H9 (cell line): ENCODE measurements around the gene SCGB1A1. TPM values are rescaled to one million over a fixed set of nuclear protein-coding genes. Genes with fewer than 3 reads are reported as not detected.

ENCODE experiments used
- DNase-seq: peaks from one replicate; pipeline ENCODE4 v3.0.0-alpha.2; 2017
- H2AFZ ChIP-seq: one replicate; pipeline ENCODE4 v1.6.1; 2013; ENCODE audit warnings: mild to moderate bottlenecking, low read length, control low read depth, moderate library complexity
- H2AK5ac ChIP-seq: 2 replicates; pipeline ENCODE4 v1.6.1; 2013; ENCODE audit warnings: low read length, control low read depth, mixed read lengths; ENCODE audit not compliant: insufficient read length
- H2BK120ac ChIP-seq: one replicate; pipeline ENCODE4 v1.6.1; 2013; ENCODE audit warnings: low read depth, mild to moderate bottlenecking, low read length, control low read depth, inconsistent platforms; ENCODE audit not compliant: poor library complexity, severe bottlenecking
- H2BK12ac ChIP-seq: 2 replicates; pipeline ENCODE4 v1.6.1; 2013; ENCODE audit warnings: low read length, control low read depth, mixed read lengths, low read depth; ENCODE audit not compliant: insufficient read length
- H2BK15ac ChIP-seq: 2 replicates; pipeline ENCODE4 v1.6.1; 2013; ENCODE audit warnings: low read depth, low read length, control low read depth
- H2BK20ac ChIP-seq: one replicate; pipeline ENCODE4 v1.6.1; 2013; ENCODE audit warnings: low read depth, mild to moderate bottlenecking, low read length, control low read depth, inconsistent platforms; ENCODE audit not compliant: poor library complexity, severe bottlenecking
- H2BK5ac ChIP-seq: 2 replicates; pipeline ENCODE4 v1.6.1; 2013; ENCODE audit warnings: low read length, control low read depth, mixed read lengths; ENCODE audit not compliant: insufficient read length
- H3K14ac ChIP-seq: 2 replicates; pipeline ENCODE4 v1.6.1; 2013; ENCODE audit warnings: low read length, control low read depth; ENCODE audit not compliant: insufficient read depth
- H3K18ac ChIP-seq: 2 replicates; pipeline ENCODE4 v1.6.1; 2013; ENCODE audit warnings: low read depth, mild to moderate bottlenecking, mixed read lengths, low read length, control low read depth; ENCODE audit not compliant: insufficient read length
- H3K23ac ChIP-seq: 2 replicates; pipeline ENCODE4 v1.6.1; 2013; ENCODE audit warnings: low read length, control low read depth, mixed read lengths, low read depth; ENCODE audit not compliant: insufficient read length
- H3K23me2 ChIP-seq: 2 replicates; pipeline ENCODE4 v1.6.1; 2013; ENCODE audit warnings: low read depth, mild to moderate bottlenecking, mixed read lengths, low read length, control low read depth; ENCODE audit not compliant: insufficient read length, poor library complexity, severe bottlenecking
- H3K27ac ChIP-seq: 2 replicates; pipeline ENCODE4 v1.5.1; 2013; ENCODE audit warnings: low read length, control low read depth, mixed read lengths, low read depth; ENCODE audit not compliant: insufficient read length
- H3K27me3 ChIP-seq: 2 replicates; pipeline ENCODE4 v1.6.1; 2013; ENCODE audit warnings: low read length, control low read depth, inconsistent platforms; ENCODE audit not compliant: insufficient read depth
- H3K4ac ChIP-seq: 2 replicates; pipeline ENCODE4 v1.6.1; 2013; ENCODE audit warnings: low read depth, mild to moderate bottlenecking, control low read depth, inconsistent platforms, low read length, moderate library complexity
- H3K4me1 ChIP-seq: 2 replicates; pipeline ENCODE4 v1.6.1; 2013; ENCODE audit warnings: low read length, control low read depth, inconsistent platforms; ENCODE audit not compliant: insufficient read depth
- H3K4me2 ChIP-seq: 2 replicates; pipeline ENCODE4 v1.6.1; 2013; ENCODE audit warnings: low read length, control low read depth, mixed read lengths; ENCODE audit not compliant: insufficient read length, insufficient read depth
- H3K56ac ChIP-seq: 2 replicates; pipeline ENCODE4 v1.6.1; 2013; ENCODE audit warnings: low read depth, mild to moderate bottlenecking, mixed read lengths, low read length, control low read depth; ENCODE audit not compliant: insufficient read length
- H3K79me1 ChIP-seq: 2 replicates; pipeline ENCODE4 v1.6.1; 2013; ENCODE audit warnings: low read depth, mild to moderate bottlenecking, moderate library complexity, low read length, control low read depth, inconsistent platforms; ENCODE audit not compliant: insufficient read depth, poor library complexity, severe bottlenecking
- H3K79me2 ChIP-seq: 2 replicates; pipeline ENCODE4 v1.6.1; 2013; ENCODE audit warnings: low read length, control low read depth, inconsistent platforms; ENCODE audit not compliant: insufficient read depth
- H3K9ac ChIP-seq: 2 replicates; pipeline ENCODE4 v1.6.1; 2013; ENCODE audit warnings: low read length, control low read depth, mixed read lengths; ENCODE audit not compliant: insufficient read length; ENCODE audit errors: extremely low read depth
- H3K9me3 ChIP-seq: one replicate; pipeline ENCODE4 v1.6.1; 2013; ENCODE audit warnings: low read depth, low read length, inconsistent platforms; ENCODE audit not compliant: control insufficient read depth
- H3T11ph ChIP-seq: one replicate; pipeline ENCODE4 v1.6.1; 2013; ENCODE audit warnings: mild to moderate bottlenecking, low read length, control low read depth, inconsistent platforms
- H4K20me1 ChIP-seq: one replicate; pipeline ENCODE4 v1.6.1; 2013; ENCODE audit not compliant: control insufficient read depth, insufficient read length, insufficient read depth
- H4K5ac ChIP-seq: 2 replicates; pipeline ENCODE4 v1.6.1; 2013; ENCODE audit warnings: low read depth, mild to moderate bottlenecking, mixed read lengths, low read length, control low read depth; ENCODE audit not compliant: insufficient read length
- H4K8ac ChIP-seq: replicated peaks from 2 replicates; pipeline ENCODE4 v1.6.1; 2013; ENCODE audit warnings: low read length, control low read depth, mixed read lengths, low read depth; ENCODE audit not compliant: insufficient read length
- H4K91ac ChIP-seq: 2 replicates; pipeline ENCODE4 v1.6.1; 2013; ENCODE audit warnings: low read depth, mild to moderate bottlenecking, moderate library complexity, mixed read lengths, low read length, control low read depth; ENCODE audit not compliant: insufficient read length
- H3K27ac Mint-ChIP-seq, 3 experiments: 2 replicates in 2 of 3; 3 replicates in 1 of 3; pipeline ENCODE4 v1.8.0; 2020 to 2021; ENCODE audit warnings: mixed read lengths in 3 of 3, mild to moderate bottlenecking in 1 of 3, moderate library complexity in 1 of 3
- H3K27me3 Mint-ChIP-seq: 2 replicates; pipeline ENCODE4 v1.8.0; 2021; ENCODE audit warnings: low read depth, mild to moderate bottlenecking, moderate library complexity, mixed read lengths
- H3K36me3 Mint-ChIP-seq, 3 experiments: 2 replicates in 2 of 3; 3 replicates in 1 of 3; pipeline ENCODE4 v1.8.0; 2020 to 2021; ENCODE audit warnings: low read depth in 3 of 3, mixed read lengths in 3 of 3; ENCODE audit not compliant: insufficient read depth in 1 of 3
- H3K4me1 Mint-ChIP-seq, 2 experiments: 2 replicates each; pipeline ENCODE4 v1.8.0; 2020; ENCODE audit warnings: mixed read lengths in 2 of 2
- H3K4me3 Mint-ChIP-seq, 2 experiments: 2 replicates in 1 of 2; 3 replicates in 1 of 2; pipeline ENCODE4 v1.8.0; 2020 to 2021; ENCODE audit warnings: mild to moderate bottlenecking in 2 of 2, mixed read lengths in 2 of 2, moderate library complexity in 1 of 2
- H3K9me3 Mint-ChIP-seq, 2 experiments: 2 replicates in 1 of 2; 3 replicates in 1 of 2; pipeline ENCODE4 v1.8.0; 2020; ENCODE audit warnings: mild to moderate bottlenecking in 2 of 2, mixed read lengths in 2 of 2, moderate library complexity in 1 of 2
- CTCF ChIP-seq: fragments of 200-600 bp; sonication (generic); conservative IDR thresholded peaks from 3 replicates; pipeline ENCODE4 v1.8.0; 2021; ENCODE audit warnings: antibody characterized with exemption, mild to moderate bottlenecking
- WGBS: extraction: QIAGEN DNeasy Blood & Tissue Kit; methylation state at CpG from one replicate; pipeline ENCODE4 v1.1.7; 2013; ENCODE audit warnings: missing lambda C conversion rate, low lambda C conversion rate, mixed read lengths; ENCODE audit not compliant: insufficient read length; ENCODE audit errors: extremely low coverage; 5-methylcytosine and 5-hydroxymethylcytosine counted together
- total RNA-seq: library from RNA; stranded (reverse); gene quantifications from 2 replicates; pipeline ENCODE4 v1.2.1, GENCODE V29; 2021

Gene SCGB1A1
- total RNA-seq, 1 experiment from 2014 or later: not detected

- peak overlapping the region; percentile 44 to 85 (median 71); a peak in 3 of 7 replicates for H3K27ac Mint-ChIP-seq
- TF ChIP-seq CTCF: no peak
- peaks cover 4% of the 10 kb centered on the region for H3K27me3 Mint-ChIP-seq
- no CpG with 5 or more reads among the region's 22 CpGs for WGBS
- H3T11ph ChIP-seq: no peak overlapping the region
- H4K91ac ChIP-seq: no peak overlapping the region
- H3K4me1 Mint-ChIP-seq: peaks cover 26 to 55% of the 10 kb centered on the region in 2 experiments
- no peaks in the 10 kb centered on the region for H3K9me3 Mint-ChIP-seq
- DNase-seq: no peak
- no peak overlapping the region for H2BK120ac ChIP-seq
- no peak overlapping the region for H3K4me2 ChIP-seq
- no peaks in the 10 kb centered on the region for H3K79me1 ChIP-seq
- H3K56ac ChIP-seq: no peak overlapping the region
- no peak overlapping the region for H3K18ac ChIP-seq
- H2BK15ac ChIP-seq: no peak overlapping the region
- peaks cover 6% of the 10 kb centered on the region for H3K23me2 ChIP-seq
- H2BK20ac ChIP-seq: no peak overlapping the region
- no peak overlapping the region for H3K14ac ChIP-seq
- H2AFZ ChIP-seq: no peak overlapping the region
- no peak overlapping the region for H3K4me3 Mint-ChIP-seq
- peaks cover 4% of the 10 kb centered on the region; the same call in 1 of the 2 replicates for H3K4me1 ChIP-seq
- H4K20me1 ChIP-seq: no peaks in the 10 kb centered on the region
- no peaks in the 10 kb centered on the region for H3K36me3 Mint-ChIP-seq
- H4K5ac ChIP-seq: no peak overlapping the region
- no peak overlapping the region for H3K4ac ChIP-seq
- H3K9me3 ChIP-seq: no peaks in the 10 kb centered on the region
- no peak overlapping the region for H3K23ac ChIP-seq
- H3K79me2 ChIP-seq: no peaks in the 10 kb centered on the region
- no peak overlapping the region for H3K27ac ChIP-seq
- H3K9ac ChIP-seq: no peak overlapping the region
- H3K27me3 ChIP-seq: no peaks in the 10 kb centered on the region
- H2AK5ac ChIP-seq: no peak overlapping the region
- no peak overlapping the region for H2BK12ac ChIP-seq
- H4K8ac ChIP-seq: no peak overlapping the region
- H2BK5ac ChIP-seq: no peak overlapping the region
Observed at GRCh38 chr11:62398011-62398994, 20.5 kb upstream of the SCGB1A1 start.
